ENCODE measurements around the gene SCEL.

Gene SCEL

GRCh38 chr13:77521595-77522367, 13.7 kb upstream of the SCEL start:
- no peak for DNase-seq (ENCODE audit: low read depth in 2 of 2)

GRCh38 chr13:77522444-77522843, 13.1 kb upstream of the SCEL start:
- DNase-seq (ENCODE audit: low read depth in 2 of 2), result no peak

DNA sequence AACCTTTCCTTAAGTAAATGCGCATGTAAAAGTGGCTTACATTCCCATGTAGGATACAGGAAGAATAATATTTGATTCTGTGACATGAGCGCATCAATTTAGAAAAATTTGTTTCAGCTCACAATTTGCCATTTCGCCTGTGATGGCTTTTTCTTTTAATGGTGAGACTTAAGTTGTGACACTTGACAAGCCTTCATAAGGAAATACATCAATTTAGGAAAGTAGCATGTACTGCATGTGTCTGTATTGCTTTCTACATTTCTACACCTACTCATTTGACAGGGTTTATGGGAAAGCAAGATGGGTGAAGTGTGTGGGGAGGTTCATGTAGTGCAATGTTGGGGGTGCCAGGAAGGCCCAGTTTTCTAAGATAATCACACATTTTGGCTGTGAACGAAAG, 12.1 kb upstream of the SCEL start:
- no peak for DNase-seq (ENCODE audit: low read depth in 2 of 2)

GRCh38 chr13:77523834-77524728, 11.4 kb upstream of the SCEL start:
- no peak for DNase-seq (ENCODE audit: low read depth in 2 of 2)

- DNase-seq (ENCODE audit: low read depth in 2 of 2), result no peak
Observed at GRCh38 chr13:77528414-77528813, 7.1 kb upstream of the SCEL start.

DNA sequence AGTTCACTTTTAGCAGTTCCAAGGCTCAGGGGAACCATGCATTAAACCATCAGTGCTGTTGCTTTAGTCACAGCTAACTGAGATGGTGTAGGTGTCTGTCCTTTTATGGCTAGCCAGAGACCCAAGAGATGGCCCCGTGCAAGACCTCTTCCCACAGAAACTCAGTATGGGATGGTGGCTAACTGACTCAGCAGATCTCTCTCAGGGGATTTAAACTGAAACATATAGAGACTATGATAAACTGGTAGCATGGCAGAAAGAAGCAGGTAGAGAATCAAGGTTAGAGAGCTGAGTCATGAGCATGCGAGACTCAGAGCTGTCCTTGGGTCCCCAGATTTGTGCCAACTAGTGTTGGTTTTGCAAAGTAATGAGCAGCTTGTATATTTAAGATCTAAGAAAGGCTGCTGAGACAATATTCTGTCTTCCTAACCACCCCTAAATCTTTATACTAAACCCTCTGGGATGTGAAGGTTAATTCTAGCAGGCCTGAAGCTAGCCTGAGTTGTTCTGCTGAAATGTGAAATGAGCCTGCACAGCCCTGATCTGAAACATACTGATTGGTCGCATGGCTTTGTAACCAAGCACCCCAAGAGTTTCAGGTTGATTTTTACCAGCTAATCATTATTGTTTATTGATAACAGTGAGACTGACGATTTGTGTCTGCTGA, 6.5 kb upstream of the SCEL start:
- no peak for DNase-seq (ENCODE audit: low read depth in 2 of 2)

DNA sequence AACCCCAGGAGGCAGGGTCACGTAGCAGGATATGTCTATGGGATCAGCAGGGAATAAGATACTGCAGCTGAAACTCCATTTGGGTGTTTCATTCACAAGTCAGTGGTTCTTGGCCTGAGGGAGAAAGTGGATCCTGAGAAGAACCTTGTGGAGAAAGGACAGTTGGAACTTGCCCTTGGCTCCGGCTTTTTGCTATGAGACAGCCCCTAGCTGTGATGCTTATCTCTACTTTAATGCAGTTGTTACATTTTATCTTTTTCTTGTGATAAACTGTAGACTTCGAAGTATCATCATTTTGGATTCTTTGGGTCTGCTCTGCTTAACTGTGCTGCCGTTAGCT, 6.0 kb upstream of the SCEL start:
- no peak for DNase-seq (ENCODE audit: low read depth in 2 of 2)

DNA sequence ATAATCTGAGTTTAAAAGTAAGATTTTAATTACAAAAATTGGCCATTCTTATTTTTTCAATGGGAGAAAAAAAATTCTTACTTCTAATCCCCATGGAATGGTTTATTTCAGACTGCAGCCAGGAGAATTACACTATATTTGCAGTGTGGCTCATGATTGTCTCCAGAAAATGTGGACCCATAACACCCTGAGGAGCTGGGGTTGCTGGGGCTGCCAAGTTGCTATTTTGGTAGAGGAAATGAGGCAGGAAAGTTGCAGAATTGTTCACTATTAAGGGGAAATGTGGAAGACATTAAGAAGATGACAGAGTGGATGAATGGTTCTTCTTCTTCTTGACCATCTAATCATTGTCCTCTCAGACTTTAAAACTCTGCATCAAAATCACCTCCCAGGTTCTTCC, 4.6 kb upstream of the SCEL start:
- DNase-seq (ENCODE audit: low read depth in 2 of 2), result no peak

- no peak for DNase-seq (ENCODE audit: low read depth in 2 of 2)
Observed at GRCh38 chr13:77532983-77533382, 2.5 kb upstream of the SCEL start.

DNA sequence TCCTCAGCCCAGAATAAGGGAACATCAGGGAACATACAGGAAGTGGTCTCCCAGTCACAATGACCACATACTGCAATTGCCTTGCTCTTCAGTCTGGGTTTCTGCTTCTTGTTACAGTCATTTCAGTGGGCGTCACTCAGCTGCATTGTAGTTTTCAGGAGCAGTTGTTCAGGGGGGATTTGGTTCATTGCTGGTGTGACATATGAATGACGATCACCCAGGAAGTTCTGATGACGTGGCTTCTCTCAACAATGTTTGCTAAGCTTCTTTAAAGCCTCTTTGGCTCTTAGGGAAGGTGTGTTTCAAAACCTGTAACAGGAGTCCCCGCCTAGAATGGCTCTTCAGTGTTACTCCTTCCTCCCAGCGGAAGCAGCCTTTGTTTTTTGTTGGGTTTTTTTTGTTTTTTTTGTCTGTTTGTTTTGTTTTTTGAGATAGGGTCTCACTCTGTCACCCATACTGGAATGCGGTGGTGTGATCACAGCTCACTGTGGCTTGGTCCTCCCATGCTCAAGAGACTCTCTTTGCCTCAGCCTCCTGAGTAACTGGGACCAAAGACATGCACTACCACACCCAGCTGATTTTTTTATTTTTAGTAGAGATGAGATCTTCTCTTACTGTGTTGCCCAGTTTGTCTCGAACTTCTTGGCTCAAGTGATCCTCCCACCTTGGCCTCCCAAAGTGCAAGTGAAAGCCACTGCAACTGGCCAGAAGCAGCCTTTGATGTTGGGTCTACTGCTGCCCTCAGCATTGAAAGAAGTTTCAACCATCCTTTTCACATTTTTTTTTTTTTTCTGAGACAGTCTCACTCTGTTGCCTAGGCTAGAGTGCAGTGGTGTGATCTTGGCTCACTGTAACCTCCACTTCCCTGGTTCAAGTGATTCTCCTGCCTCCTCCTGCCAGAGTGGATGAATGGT, 1.4 kb upstream of the SCEL start:
- DNase-seq (ENCODE audit: low read depth in 2 of 2), result no peak

- DNase-seq (ENCODE audit: low read depth in 2 of 2), result no peak
Observed at GRCh38 chr13:77536358-77536757, 852 bp downstream of the SCEL start.

GRCh38 chr13:77537289-77537919, 1.9 kb downstream of the SCEL start:
- DNase-seq (ENCODE audit: low read depth in 2 of 2), result no peak

GRCh38 chr13:77543711-77544110, 8.2 kb downstream of the SCEL start:
- DNase-seq (ENCODE audit: low read depth in 2 of 2), result no peak

- DNase-seq (ENCODE audit: low read depth in 2 of 2), result no peak
Observed at GRCh38 chr13:77544355-77544754, 8.8 kb downstream of the SCEL start.

- DNase-seq (ENCODE audit: low read depth in 2 of 2), result no peak
Observed at GRCh38 chr13:77544758-77545338, 9.3 kb downstream of the SCEL start.

DNA sequence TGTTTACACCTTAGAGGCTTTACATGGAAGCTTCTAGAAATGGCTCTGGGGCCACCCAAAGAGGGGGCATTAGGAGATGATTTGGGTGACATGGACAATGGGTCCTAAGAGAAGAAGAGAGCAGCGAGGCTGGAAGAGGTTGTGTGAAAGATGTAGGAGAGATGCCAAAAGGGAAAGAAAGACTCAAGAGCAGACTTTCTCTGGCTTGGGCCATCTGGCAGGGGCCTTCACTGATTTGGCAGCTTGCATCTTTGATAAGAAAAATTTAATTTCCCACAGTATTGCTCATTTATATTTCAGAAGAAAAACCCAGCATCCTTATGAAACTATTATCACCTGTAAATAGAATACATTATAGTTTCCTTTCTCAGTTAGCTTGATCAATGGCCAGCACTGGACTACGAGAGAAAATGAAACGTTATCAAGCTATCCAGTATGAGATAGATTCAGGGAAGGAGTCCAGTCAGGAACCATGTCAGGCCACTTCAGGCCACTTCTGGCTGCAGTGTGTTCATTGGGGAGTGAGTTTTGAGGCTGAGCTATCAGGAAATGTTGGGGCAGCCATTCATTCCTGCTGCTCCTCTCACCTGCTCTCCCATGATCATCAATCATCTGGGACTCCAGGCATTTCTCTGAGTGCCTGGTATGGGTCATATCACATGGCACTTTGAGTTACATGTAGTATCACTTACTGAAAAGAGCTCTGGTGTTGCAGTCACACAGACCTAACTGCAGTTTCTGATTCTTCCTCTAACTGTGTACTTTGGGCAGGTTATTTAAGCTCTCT, 10.3 kb downstream of the SCEL start:
- DNase-seq (ENCODE audit: low read depth in 2 of 2), result no peak

- no peak for DNase-seq (ENCODE audit: low read depth in 2 of 2)
Observed at GRCh38 chr13:77548095-77548494, 12.6 kb downstream of the SCEL start.

DNA sequence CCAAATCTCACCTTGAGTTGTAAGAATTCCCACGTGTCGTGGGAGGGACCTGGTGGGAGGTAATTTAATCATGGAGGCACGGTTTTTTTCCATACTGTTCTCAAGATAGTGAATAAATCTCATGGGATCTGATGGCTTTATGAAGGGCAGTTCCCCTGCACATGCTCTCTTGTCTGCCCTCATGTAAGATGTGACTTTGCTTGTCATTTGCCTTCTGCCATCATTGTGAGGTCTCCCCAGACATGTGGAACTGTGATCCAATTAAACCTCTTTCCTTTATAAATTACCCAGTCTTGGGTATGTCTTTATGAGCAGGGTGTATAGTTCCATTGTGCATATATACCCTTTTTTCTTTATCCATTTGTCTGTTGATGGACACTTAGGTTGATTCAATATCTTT, 13.1 kb downstream of the SCEL start:
- no peak for DNase-seq (ENCODE audit: low read depth in 2 of 2)

GRCh38 chr13:77554069-77554468, 18.6 kb downstream of the SCEL start:
- DNase-seq (ENCODE audit: low read depth in 2 of 2), result no peak

- DNase-seq (ENCODE audit: low read depth in 2 of 2), result no peak
Observed at GRCh38 chr13:77555246-77555645, 19.7 kb downstream of the SCEL start.

Data from stimulated activated CD8-positive, alpha-beta memory T cell treated with anti-CD3 and anti-CD28 coated beads, Interleukin-2, amount 100 ng/mL, for 48 hours (primary cell).